Measurements from ENCODE around the gene GZMM. TPM values are rescaled to one million over a fixed set of nuclear protein-coding genes. Genes with fewer than 3 reads are reported as not detected.

Gene GZMM
- total and polyA plus RNA-seq, 2 of the 13 experiments (the other 11 are each of a cell fraction or from before 2014, with no cell fraction given): 0.07 TPM; not detected in 1

DNA sequence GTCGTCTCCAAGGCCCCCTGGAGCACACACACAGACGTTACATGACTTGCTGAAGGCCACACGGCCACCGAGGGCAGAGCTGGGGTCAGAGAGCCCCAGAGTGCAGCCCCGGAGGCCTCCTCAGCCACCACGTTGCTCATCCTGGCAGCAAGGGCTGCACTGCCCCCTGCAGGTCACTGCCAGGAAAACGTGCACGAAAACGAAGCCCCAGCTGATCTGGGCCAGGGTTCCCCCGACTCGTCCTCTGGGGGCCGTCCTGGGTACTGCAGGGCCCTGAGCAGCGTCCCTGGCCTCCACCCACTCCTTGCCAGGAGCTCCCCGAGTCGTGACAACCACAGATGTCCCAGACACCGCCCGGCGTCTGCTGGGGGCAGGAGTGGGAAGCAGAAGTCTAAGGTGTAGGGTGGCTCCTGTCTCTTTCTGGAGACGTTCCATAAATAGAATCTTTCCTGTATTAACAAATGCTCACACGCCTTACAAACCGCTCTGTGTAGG is 33.2 kb upstream of the GZMM start (continued):
- TF ChIP-seq PITX1 (CRISPR knock-in tag; IDR thresholded peaks at IDR 0.05): peak; percentile 74; the same call in 1 of the 2 replicates
- no peak for TF ChIP-seq ASH2L (IDR thresholded peaks at IDR 0.05; ENCODE audit: insufficient read length, low read depth, low read length)
- peak; percentile 39 for TF ChIP-seq HNF4A (CRISPR knock-in tag; IDR thresholded peaks at IDR 0.05)
- TF ChIP-seq CCDC6 (CRISPR knock-in tag; IDR thresholded peaks at IDR 0.05): peak; percentile 40; the same call in 1 of the 2 replicates
- peak; percentile 41 for TF ChIP-seq FOXA3 (CRISPR knock-in tag; IDR thresholded peaks at IDR 0.05)
- TF ChIP-seq, protein P1, sequence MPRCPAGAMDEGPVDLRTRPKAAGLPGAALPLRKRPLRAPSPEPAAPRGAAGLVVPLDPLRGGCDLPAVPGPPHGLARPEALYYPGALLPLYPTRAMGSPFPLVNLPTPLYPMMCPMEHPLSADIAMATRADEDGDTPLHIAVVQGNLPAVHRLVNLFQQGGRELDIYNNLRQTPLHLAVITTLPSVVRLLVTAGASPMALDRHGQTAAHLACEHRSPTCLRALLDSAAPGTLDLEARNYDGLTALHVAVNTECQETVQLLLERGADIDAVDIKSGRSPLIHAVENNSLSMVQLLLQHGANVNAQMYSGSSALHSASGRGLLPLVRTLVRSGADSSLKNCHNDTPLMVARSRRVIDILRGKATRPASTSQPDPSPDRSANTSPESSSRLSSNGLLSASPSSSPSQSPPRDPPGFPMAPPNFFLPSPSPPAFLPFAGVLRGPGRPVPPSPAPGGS (CRISPR knock-in tag; IDR thresholded peaks at IDR 0.05): 0 out of 2 replicates have a peak, but pooled peaks have one; percentile 44
- peak; percentile 76; the same call in 1 of the 2 replicates for TF ChIP-seq CBFB (CRISPR knock-in tag; IDR thresholded peaks at IDR 0.05)
- TF ChIP-seq AHR (CRISPR knock-in tag; IDR thresholded peaks at IDR 0.05): 0 out of 2 replicates have a peak, but pooled peaks have one; percentile 31
- TF ChIP-seq ZFX (CRISPR knock-in tag; IDR thresholded peaks at IDR 0.05; ENCODE audit: low read depth): peak; percentile 78
- TF ChIP-seq RARG (CRISPR knock-in tag; IDR thresholded peaks at IDR 0.05; ENCODE audit: low read depth): no peak
- TF ChIP-seq STAG1 (CRISPR knock-in tag; IDR thresholded peaks at IDR 0.05): peak; percentile 85
- TF ChIP-seq ETV5 (CRISPR knock-in tag; IDR thresholded peaks at IDR 0.05; ENCODE audit: borderline replicate concordance): peak; percentile 33; the same call in 1 of the 2 replicates
- TF ChIP-seq ZNF777 (CRISPR knock-in tag; IDR thresholded peaks at IDR 0.05): no peak
- TF ChIP-seq, protein P2, sequence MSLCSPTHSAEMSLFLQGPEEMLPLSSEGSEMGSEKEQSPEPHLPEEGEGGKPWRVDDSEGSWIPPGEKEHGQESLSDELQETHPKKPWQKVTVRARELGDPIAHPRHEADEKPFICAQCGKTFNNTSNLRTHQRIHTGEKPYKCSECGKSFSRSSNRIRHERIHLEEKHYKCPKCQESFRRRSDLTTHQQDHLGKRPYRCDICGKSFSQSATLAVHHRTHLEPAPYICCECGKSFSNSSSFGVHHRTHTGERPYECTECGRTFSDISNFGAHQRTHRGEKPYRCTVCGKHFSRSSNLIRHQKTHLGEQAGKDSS (CRISPR knock-in tag; IDR thresholded peaks at IDR 0.05; ENCODE audit: borderline replicate concordance, low read depth): peak; percentile 82; the same call in 1 of the 2 replicates
- no peak for TF ChIP-seq ZNF292 (CRISPR knock-in tag; IDR thresholded peaks at IDR 0.05; ENCODE audit: borderline replicate concordance, low read depth)
- TF ChIP-seq ZNF276 (CRISPR knock-in tag; IDR thresholded peaks at IDR 0.05; ENCODE audit: low read depth): no peak
- 0 out of 2 replicates have a peak, but pooled peaks have one; percentile 51 for TF ChIP-seq ZNF225 (CRISPR knock-in tag; IDR thresholded peaks at IDR 0.05)
- no peak for TF ChIP-seq KAT2B (IDR thresholded peaks at IDR 0.05; ENCODE audit: borderline replicate concordance, low read depth, low read length)
- TF ChIP-seq MED1 (CRISPR knock-in tag; IDR thresholded peaks at IDR 0.05): peak; percentile 62
- TF ChIP-seq ADNP (CRISPR knock-in tag; IDR thresholded peaks at IDR 0.05): peak; percentile 68; the same call in 1 of the 2 replicates
- TF ChIP-seq KLF15 (CRISPR knock-in tag; IDR thresholded peaks at IDR 0.05; ENCODE audit: borderline replicate concordance): no peak
- TF ChIP-seq PPARG (CRISPR knock-in tag; conservative IDR thresholded peaks at IDR 0.05): 0 out of 2 replicates have a peak, but pooled peaks have one; percentile 53
- 0 out of 2 replicates have a peak, but pooled peaks have one; percentile 21 for TF ChIP-seq SOX5 (CRISPR knock-in tag; IDR thresholded peaks at IDR 0.05; ENCODE audit: borderline replicate concordance)
- 0 out of 2 replicates have a peak, but pooled peaks have one; percentile 55 for TF ChIP-seq ZNF567 (CRISPR knock-in tag; IDR thresholded peaks at IDR 0.05; ENCODE audit: borderline replicate concordance)
- peak; percentile 65; the same call in 1 of the 2 replicates for TF ChIP-seq ZMYM4 (CRISPR knock-in tag; IDR thresholded peaks at IDR 0.05)
- no peak for TF ChIP-seq NFKBIZ (CRISPR knock-in tag; IDR thresholded peaks at IDR 0.05)
- TF ChIP-seq GPBP1L1 (CRISPR knock-in tag; IDR thresholded peaks at IDR 0.05): no peak

Data from HepG2 (cell line).